ENCODE results near the gene KCNIP2. TPM values are rescaled to one million over a fixed set of nuclear protein-coding genes. Genes with fewer than 3 reads are reported as not detected.
A peak's percentile ranks its signal among the peaks of the same experiment; 100 is the strongest.

Gene KCNIP2
- total RNA-seq, 2 experiments from 2014 or later: 4.3 to 7.3 TPM

GRCh38 chr10:101782811-101783735, 60.5 kb downstream of the KCNIP2 start, which contains the start of gene NPM3:
Gene NPM3, minus strand, starts transcription at chr10:101783446. Its CDS starts 56 bp downstream, at chr10:101783390.
- H3K9me2 ChIP-seq (ENCODE audit: insufficient read depth, low read length): no peaks in the 10 kb centered on the region
- DNase-seq (ENCODE audit: low spot score): peak; percentile 90
- H3K4me1 ChIP-seq (ENCODE audit: insufficient read depth, low read length, poor library complexity, severe bottlenecking): peaks cover 48% of the 10 kb centered on the region
- no TSS peak for BruUV-seq (replicated peaks)
- no peaks in the 10 kb centered on the region for H3K9me3 ChIP-seq (ENCODE audit: low read length)
- H3K79me2 ChIP-seq (ENCODE audit: insufficient read depth, low read depth, low read length): peaks cover 17% of the 10 kb centered on the region; the same call in 1 of the 2 replicates
- H3K27ac ChIP-seq (ENCODE audit: low read depth, low read length, poor library complexity, severe bottlenecking): peak within 1 kb of the TSS; percentile 40
- intact Hi-C loops (cut with micrococcal nuclease; ENCODE audit: unreplicated experiment): loop anchor here (1.0 to 10.0 kb wide), 4 partner anchors 35 to 568 kb away; partner anchors contain the start of gene OGA
- peaks cover 57% of the 10 kb centered on the region for H3K36me3 ChIP-seq (ENCODE audit: insufficient read depth, low read length)
- CTCF ChIA-PET (ENCODE audit: unreplicated experiment): interaction anchor here (0.8 kb wide), 1 partner anchor 180 kb away, joined by 4 read pairs; no protein-coding TSS in a partner anchor
- H3K4me3 ChIP-seq (ENCODE audit: low read depth, low read length, poor library complexity, severe bottlenecking): peak within 1 kb of the TSS; percentile 93
- H4K20me1 ChIP-seq (ENCODE audit: insufficient read depth, low read length): no peaks in the 10 kb centered on the region
- peak within 1 kb of the TSS; percentile 48; the same call in 1 of the 2 replicates for H2AFZ ChIP-seq (ENCODE audit: low read length)
- TF ChIP-seq EZH2phosphoT487 (IDR thresholded peaks at IDR 0.05; ENCODE audit: borderline replicate concordance, low read depth, low read length) (no peak), CTCF (conservative IDR thresholded peaks at IDR 0.05; ENCODE audit: low read length) (no peak)
- POLR2A ChIA-PET: interaction anchor here (0.6 to 2.4 kb wide), 8 partner anchors 14 to 568 kb away, joined by 3 to 9 read pairs (median 8); partner anchors contain the start of gene OGA
- peak within 1 kb of the TSS; percentile 96 for H3K4me2 ChIP-seq (ENCODE audit: low read length)

- no TSS peak for BruUV-seq (replicated peaks)
- H3K4me1 ChIP-seq (ENCODE audit: insufficient read depth, low read length, poor library complexity, severe bottlenecking): peaks cover 50% of the 10 kb centered on the region
Measured at GRCh38 chr10:101781984-101782810, 61.4 kb downstream of the KCNIP2 start.

More at GRCh38 chr10:101781984-101782810, 61.4 kb downstream of the KCNIP2 start:
- TF ChIP-seq EZH2phosphoT487 (IDR thresholded peaks at IDR 0.05; ENCODE audit: borderline replicate concordance, low read depth, low read length): no peak
- TF ChIP-seq CTCF (conservative IDR thresholded peaks at IDR 0.05; ENCODE audit: low read length): no peak
- peak overlapping the region; percentile 93 for H3K4me3 ChIP-seq (ENCODE audit: low read depth, low read length, poor library complexity, severe bottlenecking)
- DNase-seq (ENCODE audit: low spot score): peak; percentile 29
- H3K9me2 ChIP-seq (ENCODE audit: insufficient read depth, low read length): no peaks in the 10 kb centered on the region
- H3K9me3 ChIP-seq (ENCODE audit: low read length): no peaks in the 10 kb centered on the region
- H2AFZ ChIP-seq (ENCODE audit: low read length): peak overlapping the region; percentile 48; the same call in 1 of the 2 replicates
- intact Hi-C loops (cut with micrococcal nuclease; ENCODE audit: unreplicated experiment): loop anchor here (1.0 to 10.0 kb wide), 6 partner anchors 36 to 567 kb away; partner anchors contain the start of genes FBXW4 and OGA
- CTCF ChIA-PET (ENCODE audit: unreplicated experiment): interaction anchor here (0.6 to 1.6 kb wide), 7 partner anchors 160 to 267 kb away, joined by 3 to 20 read pairs (median 4); no protein-coding TSS in a partner anchor
- H3K79me2 ChIP-seq (ENCODE audit: insufficient read depth, low read depth, low read length): peaks cover 17% of the 10 kb centered on the region; the same call in 1 of the 2 replicates
- POLR2A ChIA-PET: interaction anchor here (0.7 to 2.4 kb wide), 3 partner anchors 36 to 567 kb away, joined by 3 to 8 read pairs (median 7); partner anchors contain the start of gene OGA
- peaks cover 56% of the 10 kb centered on the region for H3K36me3 ChIP-seq (ENCODE audit: insufficient read depth, low read length)
- peak overlapping the region; percentile 40 for H3K27ac ChIP-seq (ENCODE audit: low read depth, low read length, poor library complexity, severe bottlenecking)
- H3K4me2 ChIP-seq (ENCODE audit: low read length): peak overlapping the region; percentile 96
- H4K20me1 ChIP-seq (ENCODE audit: insufficient read depth, low read length): no peaks in the 10 kb centered on the region
